Stimulated activated CD8-positive, alpha-beta memory T cell treated with anti-CD3 and anti-CD28 coated beads, Interleukin-15, amount 100 ng/mL, for 4 hours (primary cell): ENCODE data around the gene CDK7.
A peak's percentile ranks its signal among the peaks of the same experiment; 100 is the strongest.
"Not testable (repeated sequence)": the region's sequence is repeated elsewhere in the genome, so short reads cannot be mapped to it uniquely, and the experiment has no call there.

Experiments
- DNase-seq, 2 donors: peaks; one replicate each; pipeline ENCODE4 v3.0.0-alpha.2; 2020; ENCODE audit warnings: low read depth in 2 of 2

The CDK7 gene

DNA sequence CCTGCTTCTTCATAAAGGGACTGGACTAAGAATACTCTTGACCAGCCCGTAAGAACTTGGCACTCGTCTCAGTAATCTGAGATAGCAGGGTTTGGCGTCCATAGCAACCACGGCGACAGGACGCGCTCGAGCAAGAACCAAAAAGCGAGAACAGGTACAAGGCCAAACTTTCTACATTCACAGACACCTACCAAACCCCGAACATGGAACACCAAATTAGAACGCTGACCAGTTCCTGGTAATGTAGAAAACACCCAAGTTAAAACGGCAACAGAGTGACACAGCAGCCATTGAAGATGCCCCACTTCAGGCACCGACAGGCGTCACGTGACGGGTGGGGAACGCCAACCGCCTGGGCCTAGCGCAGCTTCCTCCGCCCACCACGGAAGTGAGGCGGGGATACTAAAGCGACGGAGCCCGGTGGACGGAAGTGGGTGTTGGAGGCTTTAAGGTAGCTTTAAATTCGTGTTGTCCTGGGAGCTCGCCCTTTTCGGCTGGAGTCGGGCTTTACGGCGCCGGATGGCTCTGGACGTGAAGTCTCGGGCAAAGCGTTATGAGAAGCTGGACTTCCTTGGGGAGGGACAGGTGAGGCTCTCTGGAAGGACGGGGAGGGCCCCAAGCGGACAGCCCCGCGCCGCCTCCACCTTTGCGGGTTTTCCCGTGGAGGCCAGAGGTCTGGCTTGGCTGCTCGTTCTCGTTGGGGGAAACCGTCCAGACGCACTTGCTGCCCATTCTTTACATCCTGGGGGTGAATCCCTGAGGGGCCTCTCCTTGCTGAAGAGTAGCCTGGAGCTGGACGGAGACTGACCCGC lies at the start of gene CDK7:
TSS of gene CDK7 (plus strand) at position 430 of the 812 bp plus-strand sequence. CDS start at position 520, 90 bp downstream.
- DNase-seq = peak; percentile 83 to 90

DNA sequence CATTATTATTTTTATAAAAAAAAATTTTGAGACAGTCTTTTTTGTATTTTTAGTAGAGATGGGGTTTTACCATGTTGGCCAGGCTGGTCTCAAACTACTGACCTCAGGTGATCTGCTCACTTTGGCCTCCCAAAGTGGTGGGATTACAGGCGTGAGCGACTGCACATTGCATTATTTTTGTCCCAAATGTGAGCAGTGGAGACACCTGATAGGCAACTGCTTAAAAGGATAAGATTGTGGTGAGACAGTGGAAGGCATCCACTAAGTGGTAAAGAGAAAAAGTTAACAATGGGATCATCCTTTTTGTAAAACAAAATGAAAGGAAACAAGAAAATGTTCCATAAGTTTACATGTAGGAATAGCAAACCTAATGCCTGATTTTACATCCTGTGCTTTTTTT lies 47.3 kb upstream of the CDK7 start:
- no peak for DNase-seq

GRCh38 chr5:69188811-69189161 lies 45.9 kb upstream of the CDK7 start:
- no peak for DNase-seq

GRCh38 chr5:69189162-69190086 lies 45.3 kb upstream of the CDK7 start, which contains the start of gene CENPH:
Gene CENPH (plus strand): TSS chr5:69189583. CDS start chr5:69189635, 52 bp downstream.
- DNase-seq = peak; percentile 76 to 81

DNA sequence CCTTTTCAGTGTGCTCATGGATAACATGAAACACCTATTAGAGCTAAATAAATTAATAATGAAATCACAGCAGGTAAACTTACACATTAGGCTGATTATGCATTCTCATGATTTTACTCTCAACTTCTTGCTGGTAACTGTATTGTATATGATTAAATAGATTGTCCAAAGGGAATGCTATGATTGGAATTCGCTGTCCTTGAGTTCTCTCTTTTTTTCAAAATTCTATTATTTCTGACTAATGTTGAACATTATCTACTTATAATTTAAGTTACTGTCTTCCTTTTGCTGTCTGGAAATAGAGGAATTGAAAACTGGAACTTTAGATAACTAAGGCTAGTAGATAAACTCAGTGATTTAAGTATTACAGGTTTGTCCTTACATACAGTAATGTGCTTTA lies 32.2 kb upstream of the CDK7 start:
- no peak for DNase-seq

GRCh38 chr5:69206528-69207190 lies 28.0 kb upstream of the CDK7 start:
- no peak for DNase-seq

GRCh38 chr5:69209602-69210001 lies 25.1 kb upstream of the CDK7 start:
- DNase-seq = no peak

GRCh38 chr5:69211200-69211599 lies 23.5 kb upstream of the CDK7 start:
- DNase-seq = no peak

- DNase-seq = no peak
Observed at GRCh38 chr5:69212022-69212421, 22.7 kb upstream of the CDK7 start.

- no peak for DNase-seq
Observed at GRCh38 chr5:69213513-69214215, 21.0 kb upstream of the CDK7 start.

GRCh38 chr5:69217151-69217511 lies 17.6 kb upstream of the CDK7 start:
- DNase-seq = no peak

GRCh38 chr5:69217548-69218526 lies 16.8 kb upstream of the CDK7 start:
- peak; percentile 88 to 89 for DNase-seq

GRCh38 chr5:69219939-69220338 lies 14.7 kb upstream of the CDK7 start:
- DNase-seq = no peak

DNA sequence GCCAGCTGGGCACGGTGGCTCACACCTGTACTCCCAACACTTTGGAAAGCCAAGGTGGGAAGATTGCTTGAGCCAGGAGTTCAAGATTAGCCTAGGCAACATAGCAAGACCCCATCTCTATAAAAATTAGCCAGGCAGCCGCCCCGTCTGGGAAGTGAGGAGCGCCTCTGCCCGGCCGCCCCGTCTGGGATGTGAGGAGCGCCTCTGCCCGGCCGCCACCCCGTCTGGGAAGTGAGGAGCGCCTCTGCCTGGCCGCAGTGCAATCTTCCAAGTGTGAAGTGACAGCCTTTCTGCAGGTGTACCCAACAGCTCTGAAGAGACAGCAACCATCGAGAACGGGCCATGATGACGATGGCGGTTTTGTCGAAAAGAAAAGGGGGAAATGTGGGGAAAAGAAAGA lies 14.3 kb upstream of the CDK7 start:
- DNase-seq = not testable (repeated sequence)

- DNase-seq = not testable (repeated sequence)
Observed at GRCh38 chr5:69220833-69221232, 13.9 kb upstream of the CDK7 start.

GRCh38 chr5:69224520-69224919 lies 10.2 kb upstream of the CDK7 start:
- DNase-seq = no peak

GRCh38 chr5:69225860-69226259 lies 8.8 kb upstream of the CDK7 start:
- no peak for DNase-seq

DNA sequence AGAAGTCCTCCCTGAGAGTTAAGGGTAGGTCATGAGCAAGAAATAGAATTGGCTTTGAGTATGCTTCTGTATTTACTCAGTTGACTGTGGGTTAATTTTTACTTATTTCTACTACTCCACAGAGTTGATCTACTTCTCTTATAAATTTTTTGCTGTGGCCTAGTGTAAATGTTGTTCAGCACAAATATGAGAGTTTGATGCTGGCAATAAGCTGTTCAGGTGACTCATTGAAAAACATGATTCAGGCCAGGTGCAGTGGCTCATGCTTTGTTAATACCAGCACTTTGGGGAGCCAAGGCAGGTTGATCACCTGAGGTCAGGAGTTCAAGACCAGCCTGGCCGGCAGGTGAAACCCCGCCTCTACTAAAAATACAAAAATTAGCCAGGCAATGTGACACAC lies 4.5 kb upstream of the CDK7 start:
- DNase-seq = no peak

DNA sequence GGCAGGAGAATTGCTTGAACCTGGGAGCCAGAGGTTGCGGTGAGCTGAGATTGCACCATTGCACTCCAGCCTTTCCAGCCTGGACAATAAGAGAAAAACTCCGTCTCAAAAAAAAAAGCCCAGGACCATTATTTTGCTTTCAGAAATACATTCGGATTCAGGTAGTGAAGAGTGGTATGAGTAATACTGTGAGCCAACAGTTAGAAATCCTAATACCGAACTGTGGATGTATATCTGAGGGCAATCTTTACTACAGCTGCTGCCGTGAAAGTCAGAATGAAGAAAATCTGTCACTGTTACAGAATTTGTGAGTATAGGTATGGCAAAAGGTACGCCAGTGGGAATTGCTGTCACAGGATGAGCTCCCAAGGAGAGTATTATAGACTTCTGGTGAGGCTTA lies 3.4 kb upstream of the CDK7 start:
- DNase-seq = no peak

DNA sequence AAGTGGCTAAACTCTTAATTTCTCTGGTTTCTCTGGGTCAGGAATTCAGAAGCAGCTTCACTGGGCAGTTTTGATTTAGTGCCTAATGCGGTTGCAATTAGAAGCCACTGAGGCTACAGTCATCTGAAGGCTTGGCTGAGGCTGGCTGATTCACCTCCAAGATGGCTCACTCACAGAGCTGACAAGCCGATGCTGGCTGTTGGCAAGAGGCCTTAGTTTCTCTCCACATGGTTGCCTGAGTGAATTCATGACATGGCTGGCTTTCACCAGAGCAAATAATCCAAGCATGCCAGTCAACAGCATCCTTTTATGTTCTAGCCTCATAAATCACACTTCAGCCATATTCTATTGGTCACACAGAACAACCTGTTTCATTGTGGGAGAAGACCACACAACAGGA lies 2.8 kb upstream of the CDK7 start:
- DNase-seq = no peak
